Transverse colon (tissue), 4 donors: ENCODE data around the gene PPP1R7. TPM values are rescaled to one million over a fixed set of nuclear protein-coding genes. Genes with fewer than 3 reads are reported as not detected.

Experiments
- DNase-seq: peaks from one replicate; pipeline ENCODE4 v3.0.0-alpha.2; 2019
- H3K27ac ChIP-seq, 4 donors: fragments of 200-600 bp; sonication (generic); 2 replicates each; pipeline ENCODE4 v1.5.1; 2016 to 2018; ENCODE audit warnings: inconsistent platforms in 4 of 4
- H3K27me3 ChIP-seq: fragments of 200-600 bp; sonication (generic); 2 replicates; pipeline ENCODE4 v1.5.1; 2017; ENCODE audit warnings: inconsistent platforms
- H3K36me3 ChIP-seq, 4 donors: fragments of 200-600 bp; sonication (generic); 2 replicates each; pipeline ENCODE4 v1.5.1; 2017 to 2019; ENCODE audit warnings: inconsistent platforms in 4 of 4
- H3K4me1 ChIP-seq, 4 donors: fragments of 200-600 bp; sonication (generic); 2 replicates each; pipeline ENCODE4 v1.5.1; 2017 to 2020; ENCODE audit warnings: inconsistent platforms in 4 of 4
- H3K4me3 ChIP-seq, 4 donors: fragments of 200-600 bp; sonication (generic); 1 replicate in 1 of 4; 2 replicates in 3 of 4; pipeline versions ENCODE4 v1.5.1 to v1.6.1; 2017 to 2019; ENCODE audit warnings: inconsistent platforms in 4 of 4
- H3K9me3 ChIP-seq, 2 donors: fragments of 200-600 bp; sonication (generic); 2 replicates each; pipeline ENCODE4 v1.5.1; 2017 to 2019; ENCODE audit warnings: inconsistent platforms in 2 of 2
- EP300 ChIP-seq: sonication (generic); formaldehyde crosslinking; IDR thresholded peaks from one replicate; pipeline ENCODE4 v1.6.1; 2017; ENCODE audit warnings: antibody characterized with exemption, low read depth
- POLR2A ChIP-seq: fragments of 450-650 bp; IDR thresholded peaks from one replicate; pipeline ENCODE4 v1.6.1; 2016; ENCODE audit warnings: antibody characterized with exemption, mild to moderate bottlenecking, moderate library complexity
- POLR2AphosphoS5 ChIP-seq, 3 donors: sonication (generic); formaldehyde crosslinking; IDR thresholded peaks; one replicate each; pipeline ENCODE4 v1.6.1; 2016; ENCODE audit warnings: antibody characterized with exemption in 3 of 3
- WGBS, 2 donors: methylation state at CpG; one replicate each; pipeline ENCODE4 v1.1.5; 2018; ENCODE audit warnings: low coverage in 1 of 2; 5-methylcytosine and 5-hydroxymethylcytosine counted together
- in situ Hi-C, 4 donors: fragments of 200-750 bp; cut with MboI; loops; one replicate each; pipeline versions ENCODE4 v1.15.0 to v1.15.1; 2017; ENCODE audit warnings: low sequenced_read_pairs in 3 of 4, low pct_ligation_motif_present in 1 of 4, low pct_unique_long_range_greater_than_20kb in 1 of 4
- intact Hi-C: fragments of 100-400 bp; cut with DNase I; formaldehyde crosslinking; loops from one replicate; pipeline ENCODE4 v1.15.1; 2023; ENCODE audit warnings: low total_unique reads
- total RNA-seq, 4 donors: library from RNA; depleted of rRNA; stranded (reverse); fragments of >200 nt; gene quantifications; one replicate each; pipeline ENCODE4 v1.1.0, GENCODE V29; 2016
- TF ChIP-seq, protein P1 (sequence below), 5 experiments: fragments of 200-600 bp in 3 of 5; fragments of 450-650 bp in 2 of 5; sonication (generic) in 3 of 5; IDR thresholded peaks; 1 replicate in 2 of 5; 2 replicates in 3 of 5; pipeline ENCODE4 v1.5.1; 2016 to 2017; ENCODE audit warnings: antibody characterized with exemption in 5 of 5, inconsistent platforms in 3 of 5, mild to moderate bottlenecking in 2 of 5, moderate library complexity in 1 of 5

PPP1R7 gene
- total RNA-seq, 4 donors from 2014 or later = 10.8 to 84.2 (median 46.5) TPM

DNA sequence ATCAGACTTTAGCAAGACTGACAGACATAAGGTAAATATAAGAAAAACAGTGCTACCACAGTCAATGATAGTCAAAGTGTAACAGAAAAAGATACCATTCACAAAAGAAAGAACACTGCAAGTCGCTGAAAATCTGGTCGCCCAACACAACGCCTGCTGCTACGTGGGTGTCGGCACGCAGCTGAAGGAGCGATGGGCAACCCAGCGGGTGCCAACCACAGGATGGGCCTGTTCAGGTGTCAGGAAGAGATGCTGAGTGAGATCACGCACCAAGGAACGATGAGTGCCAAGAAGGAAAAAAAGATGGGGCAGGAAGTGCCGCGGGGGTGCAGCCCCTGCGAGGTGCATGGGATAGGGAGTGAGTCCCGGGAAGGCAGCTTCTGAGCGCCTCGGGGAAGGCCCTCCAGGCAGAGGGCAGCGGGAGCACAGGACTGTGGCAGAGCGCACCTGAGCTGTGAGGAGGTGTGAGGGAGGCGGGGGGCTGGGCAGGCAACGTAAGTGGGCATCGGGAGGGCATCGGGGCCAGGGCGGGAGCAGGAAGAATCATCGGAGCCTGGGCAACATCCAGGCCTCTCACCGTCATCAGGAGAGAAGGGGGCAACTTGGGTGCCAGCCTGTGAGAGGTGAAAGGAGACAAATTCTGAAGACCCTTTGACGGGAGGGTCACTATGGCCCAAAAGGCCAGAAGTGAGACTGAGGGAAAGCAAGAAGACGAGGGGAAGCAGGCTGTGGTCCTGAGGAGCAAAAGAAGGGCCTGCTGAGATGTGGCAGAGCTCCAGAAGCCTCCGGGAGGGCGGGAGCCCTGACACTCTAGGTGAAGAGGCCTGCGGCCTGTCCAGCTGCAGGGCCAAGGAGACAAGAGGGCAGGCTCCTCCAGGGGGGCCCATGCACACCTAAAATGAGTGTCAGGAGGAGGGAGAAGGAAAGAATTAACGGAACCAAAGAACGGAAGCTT is 33.4 kb upstream of the PPP1R7 start:
- no peak overlapping the region for H3K4me3 ChIP-seq
- no peak overlapping the region for H3K27ac ChIP-seq
- intact Hi-C loops = no loop called here
- H3K9me3 ChIP-seq = no peaks in the 10 kb centered on the region
- in situ Hi-C loops = no loop called here
- no peaks in the 10 kb centered on the region for H3K36me3 ChIP-seq
- no peaks in the 10 kb centered on the region for H3K4me1 ChIP-seq
- no peak for TF ChIP-seq EP300
- TF ChIP-seq POLR2A = no peak
- TF ChIP-seq POLR2AphosphoS5 (IDR thresholded peaks at IDR 0.05) = no peak
- TF ChIP-seq, protein P1, sequence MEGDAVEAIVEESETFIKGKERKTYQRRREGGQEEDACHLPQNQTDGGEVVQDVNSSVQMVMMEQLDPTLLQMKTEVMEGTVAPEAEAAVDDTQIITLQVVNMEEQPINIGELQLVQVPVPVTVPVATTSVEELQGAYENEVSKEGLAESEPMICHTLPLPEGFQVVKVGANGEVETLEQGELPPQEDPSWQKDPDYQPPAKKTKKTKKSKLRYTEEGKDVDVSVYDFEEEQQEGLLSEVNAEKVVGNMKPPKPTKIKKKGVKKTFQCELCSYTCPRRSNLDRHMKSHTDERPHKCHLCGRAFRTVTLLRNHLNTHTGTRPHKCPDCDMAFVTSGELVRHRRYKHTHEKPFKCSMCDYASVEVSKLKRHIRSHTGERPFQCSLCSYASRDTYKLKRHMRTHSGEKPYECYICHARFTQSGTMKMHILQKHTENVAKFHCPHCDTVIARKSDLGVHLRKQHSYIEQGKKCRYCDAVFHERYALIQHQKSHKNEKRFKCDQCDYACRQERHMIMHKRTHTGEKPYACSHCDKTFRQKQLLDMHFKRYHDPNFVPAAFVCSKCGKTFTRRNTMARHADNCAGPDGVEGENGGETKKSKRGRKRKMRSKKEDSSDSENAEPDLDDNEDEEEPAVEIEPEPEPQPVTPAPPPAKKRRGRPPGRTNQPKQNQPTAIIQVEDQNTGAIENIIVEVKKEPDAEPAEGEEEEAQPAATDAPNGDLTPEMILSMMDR (IDR thresholded peaks at IDR 0.05) = no peak
- H3K27me3 ChIP-seq = no peaks in the 10 kb centered on the region
- 93 to 95% methylated on average over 18 to 32 of the region's 32 CpGs for WGBS, 2 donors
- no peak for DNase-seq

DNA sequence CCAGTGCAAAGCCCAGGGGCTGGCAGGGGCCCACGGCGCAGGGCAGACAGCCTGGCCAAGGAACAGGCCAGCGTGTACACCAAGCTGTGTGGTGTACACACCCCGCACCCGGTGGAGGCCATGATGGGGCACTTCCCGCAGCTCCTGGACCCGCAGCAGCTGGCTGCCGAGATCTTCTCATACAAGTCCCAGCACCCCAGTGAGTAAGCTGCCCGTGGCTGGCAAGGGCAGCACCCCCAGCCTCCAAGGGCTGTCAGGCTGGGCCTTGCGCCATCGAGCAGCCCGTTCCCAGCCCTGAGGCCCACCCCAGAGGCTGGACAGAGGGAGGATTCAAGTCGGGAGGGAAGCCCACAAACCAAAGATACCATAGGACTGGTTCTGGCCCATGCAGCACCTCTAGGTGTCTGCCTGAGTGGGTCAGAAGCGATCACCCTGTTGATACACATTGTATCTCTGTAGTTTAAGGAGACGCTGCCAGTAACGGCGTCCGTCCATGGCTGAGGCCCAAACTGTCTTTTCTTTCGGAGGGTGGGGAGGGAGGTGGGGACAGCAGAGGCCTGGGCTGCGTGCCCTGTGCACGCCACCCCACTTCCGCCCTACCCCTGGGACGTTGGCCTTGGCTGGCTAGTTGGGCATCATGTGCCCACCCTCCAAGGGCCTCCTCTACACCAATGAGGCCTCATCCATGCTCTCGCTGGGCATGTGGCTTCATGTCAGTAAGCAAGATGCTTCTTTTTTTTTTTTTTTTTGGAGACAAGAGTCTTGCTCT is 31.3 kb upstream of the PPP1R7 start:
- H3K9me3 ChIP-seq = no peaks in the 10 kb centered on the region
- H3K4me3 ChIP-seq = no peak overlapping the region
- WGBS, 2 donors = 80 to 97% methylated on average over 1 to 19 of the region's 24 CpGs
- no peaks in the 10 kb centered on the region for H3K36me3 ChIP-seq
- no peaks in the 10 kb centered on the region for H3K27me3 ChIP-seq
- intact Hi-C loops (no loop called here), in situ Hi-C loops (no loop called here)
- no peak for DNase-seq
- H3K27ac ChIP-seq = no peak overlapping the region
- no peaks in the 10 kb centered on the region for H3K4me1 ChIP-seq
- TF ChIP-seq, protein P1 (IDR thresholded peaks at IDR 0.05) = no peak
- no peak for TF ChIP-seq EP300

DNA sequence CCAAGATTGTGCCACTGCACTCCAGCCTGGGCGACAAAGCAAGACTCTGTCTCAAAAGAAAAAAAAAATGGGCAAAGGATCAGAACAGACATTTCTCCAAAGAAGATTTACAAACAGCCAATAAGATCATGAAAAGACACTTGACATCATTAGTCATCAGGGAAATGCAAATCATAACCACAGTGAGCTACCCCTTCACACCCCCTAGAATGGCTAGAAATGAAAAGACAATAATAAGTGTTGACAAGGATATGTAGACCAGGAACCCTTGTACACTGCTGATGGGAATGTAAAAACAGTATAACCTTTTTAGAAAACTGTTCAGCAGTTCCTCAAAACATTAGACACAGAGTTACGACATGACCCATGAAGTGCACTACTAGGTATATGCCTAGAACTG is 29.8 kb upstream of the PPP1R7 start:
- Histone ChIP-seq H3K36me3 (no peaks in the 10 kb centered on the region), H3K27ac (no peak overlapping the region), H3K9me3 (no peaks in the 10 kb centered on the region), H3K27me3 (no peaks in the 10 kb centered on the region), H3K4me1 (no peaks in the 10 kb centered on the region), H3K4me3 (no peak overlapping the region)
- TF ChIP-seq POLR2AphosphoS5 (IDR thresholded peaks at IDR 0.05) (no peak), EP300 (no peak), POLR2A (no peak)
- TF ChIP-seq, protein P1 (IDR thresholded peaks at IDR 0.05) = no peak
- no peak for DNase-seq
- in situ Hi-C loops = no loop called here
- 93 to 100% methylated on average over 1 to 2 of the region's 2 CpGs for WGBS, 2 donors
- intact Hi-C loops = no loop called here

DNA sequence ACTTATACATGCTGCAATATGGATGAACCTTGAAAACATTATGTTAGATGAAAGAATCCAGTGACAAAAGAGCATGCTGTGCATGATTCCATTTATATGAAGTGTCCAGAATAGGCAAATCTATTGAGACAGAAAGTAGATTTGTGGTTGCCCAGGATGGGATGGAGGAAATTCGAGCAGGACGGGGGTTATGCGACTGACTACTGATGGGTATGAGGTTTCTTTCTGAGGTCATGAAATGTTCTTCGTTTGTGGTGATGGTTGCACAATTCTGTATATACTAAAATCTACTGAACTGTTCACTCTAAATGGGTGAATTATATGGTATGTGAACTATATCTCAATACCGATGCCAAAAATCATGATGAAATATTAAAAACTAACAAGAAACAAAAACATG is 29.3 kb upstream of the PPP1R7 start:
- Histone ChIP-seq H3K9me3 (no peaks in the 10 kb centered on the region), H3K36me3 (no peaks in the 10 kb centered on the region), H3K27ac (no peak overlapping the region), H3K4me1 (no peaks in the 10 kb centered on the region), H3K4me3 (no peak overlapping the region), H3K27me3 (no peaks in the 10 kb centered on the region)
- no peak for DNase-seq
- in situ Hi-C loops = no loop called here
- TF ChIP-seq POLR2A = no peak
- TF ChIP-seq EP300 = no peak
- TF ChIP-seq, protein P1 (IDR thresholded peaks at IDR 0.05) = no peak
- no peak for TF ChIP-seq POLR2AphosphoS5 (IDR thresholded peaks at IDR 0.05)
- intact Hi-C loops = no loop called here
- 88 to 93% methylated on average over 5 of the region's 5 CpGs for WGBS, 2 donors
